Stimulated activated CD4-positive, alpha-beta T cell treated with anti-CD3 and anti-CD28 coated beads, Interleukin-12 subunit alpha, Interleukin-12 subunit beta, amount 100 ng/mL, for 4 hours (primary cell): ENCODE data around the gene PARD3B.

Experiments used
- DNase-seq: peaks from one replicate; pipeline ENCODE4 v3.0.0-alpha.2; 2020

Gene PARD3B

GRCh38 chr2:205499006-205499405 is 953.7 kb downstream of the PARD3B start:
- DNase-seq, result no peak

GRCh38 chr2:205500065-205500464 is 954.8 kb downstream of the PARD3B start:
- no peak for DNase-seq

DNA sequence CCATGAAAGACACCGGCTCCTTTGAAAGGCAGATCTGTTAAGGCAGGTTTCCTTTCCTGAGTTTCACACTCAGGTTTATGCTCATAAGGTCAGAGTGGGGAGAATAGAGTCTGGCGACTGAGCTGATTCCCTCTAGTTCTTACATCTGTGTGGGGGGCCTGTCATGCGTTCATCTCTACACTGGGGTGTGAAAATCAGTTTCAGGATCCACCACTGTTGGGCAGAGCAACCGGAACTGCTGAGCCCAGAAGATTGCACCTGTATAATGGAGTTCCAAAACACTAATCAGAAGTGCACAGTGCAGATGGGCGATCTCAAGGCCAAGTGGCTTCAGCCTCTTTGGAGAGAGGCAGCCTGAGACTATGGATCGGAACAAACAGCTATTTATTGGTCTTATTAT is 955.7 kb downstream of the PARD3B start:
- no peak for DNase-seq

GRCh38 chr2:205501826-205502225 is 956.6 kb downstream of the PARD3B start:
- no peak for DNase-seq

- DNase-seq, result no peak
Measured at GRCh38 chr2:205505371-205505770, 960.1 kb downstream of the PARD3B start.

DNA sequence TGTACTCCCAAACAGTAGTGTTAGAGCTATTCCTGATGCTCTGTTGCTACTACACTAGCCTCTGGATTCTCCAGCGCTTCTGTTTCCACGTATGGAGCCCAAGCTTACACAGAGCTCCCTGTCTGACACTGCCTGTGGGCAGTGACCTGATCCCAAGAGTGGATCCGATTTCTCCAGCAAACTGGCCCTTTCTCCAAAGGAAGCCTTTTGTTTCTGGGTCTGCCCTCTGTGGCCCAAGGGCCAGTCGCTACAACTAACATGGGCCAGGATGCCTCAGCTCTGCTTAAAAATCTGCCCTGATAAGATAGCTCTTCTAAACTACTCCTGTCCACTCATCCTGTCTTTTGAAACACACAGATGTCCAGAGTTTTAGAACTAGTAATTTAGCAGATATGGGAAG is 964.4 kb downstream of the PARD3B start:
- DNase-seq, result no peak

DNA sequence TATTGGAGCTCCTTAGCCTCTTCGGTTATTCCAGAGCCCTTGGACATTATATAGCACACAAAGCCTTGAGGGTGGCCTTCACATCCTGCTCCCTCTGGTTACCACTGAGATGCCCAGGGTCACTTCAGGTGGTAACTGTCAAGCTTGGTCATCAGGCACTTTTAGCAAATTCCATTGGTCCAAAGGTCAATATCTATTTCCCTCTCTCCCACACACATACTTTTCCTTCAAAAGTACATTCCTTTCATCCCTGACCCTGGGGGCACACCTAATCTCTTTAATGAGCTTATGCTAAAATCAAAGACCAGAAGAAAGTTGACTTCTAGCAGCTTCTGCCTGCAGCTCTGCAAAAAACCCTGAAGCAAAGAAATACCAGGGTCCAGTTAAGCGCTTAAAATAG is 965.1 kb downstream of the PARD3B start:
- no peak for DNase-seq

DNA sequence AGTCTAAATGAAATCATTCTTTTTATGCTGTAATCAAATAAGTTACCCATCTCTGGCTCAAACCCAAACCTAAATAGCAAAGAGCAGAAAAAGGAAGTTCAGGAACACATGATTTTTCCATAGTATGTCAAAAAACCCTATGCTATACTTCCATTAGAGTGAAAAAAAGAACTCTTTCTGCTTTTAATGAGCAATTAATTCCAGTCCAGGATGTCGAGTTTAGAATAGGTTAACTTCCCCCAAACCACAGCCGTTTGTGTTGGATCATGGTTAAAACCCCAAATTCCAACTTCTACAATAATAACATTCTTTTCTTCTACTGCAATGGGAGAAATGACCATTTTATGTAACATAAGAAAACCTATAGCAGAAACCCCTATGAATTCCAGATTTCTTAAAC is 965.9 kb downstream of the PARD3B start:
- DNase-seq, result no peak

DNA sequence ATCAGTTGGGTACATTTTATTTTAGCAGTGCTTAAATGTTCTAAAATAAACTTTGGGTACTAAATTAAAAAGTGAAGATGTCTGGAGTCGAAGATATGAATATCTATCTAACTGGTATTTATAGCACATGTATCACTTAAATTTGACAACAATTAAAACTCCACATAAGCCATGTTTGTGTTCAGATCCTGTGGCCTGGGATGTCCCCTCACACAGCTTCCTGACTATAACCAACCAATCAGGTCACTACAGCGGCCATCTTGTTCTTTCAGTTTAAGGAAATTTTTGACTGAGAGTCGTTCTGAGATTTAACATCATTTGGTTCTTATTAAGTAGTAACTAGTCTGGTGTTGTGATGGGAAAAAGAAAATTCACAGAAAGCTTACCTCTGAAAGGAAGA is 966.4 kb downstream of the PARD3B start:
- DNase-seq, result no peak

DNA sequence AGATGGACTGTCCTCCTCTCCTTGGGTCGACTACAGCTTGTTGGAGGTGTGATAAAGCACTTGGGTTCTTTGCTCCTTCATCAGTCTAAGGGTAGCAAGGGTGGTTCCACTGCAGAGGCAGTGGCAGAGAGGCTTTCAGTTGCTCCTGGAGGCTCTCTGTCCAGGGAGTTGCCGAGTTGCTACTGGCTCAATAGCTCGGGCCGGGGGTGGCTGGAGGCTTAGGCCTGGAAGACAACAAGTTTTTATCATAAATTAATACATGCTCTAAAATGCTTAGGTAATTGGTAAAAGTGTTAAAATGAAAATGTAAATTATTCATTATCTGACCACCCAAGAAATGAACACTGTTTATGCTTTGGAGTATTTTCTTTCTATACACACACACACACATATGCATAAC is 975.0 kb downstream of the PARD3B start:
- no peak for DNase-seq

GRCh38 chr2:205524656-205525055 is 979.4 kb downstream of the PARD3B start:
- DNase-seq, result no peak

DNA sequence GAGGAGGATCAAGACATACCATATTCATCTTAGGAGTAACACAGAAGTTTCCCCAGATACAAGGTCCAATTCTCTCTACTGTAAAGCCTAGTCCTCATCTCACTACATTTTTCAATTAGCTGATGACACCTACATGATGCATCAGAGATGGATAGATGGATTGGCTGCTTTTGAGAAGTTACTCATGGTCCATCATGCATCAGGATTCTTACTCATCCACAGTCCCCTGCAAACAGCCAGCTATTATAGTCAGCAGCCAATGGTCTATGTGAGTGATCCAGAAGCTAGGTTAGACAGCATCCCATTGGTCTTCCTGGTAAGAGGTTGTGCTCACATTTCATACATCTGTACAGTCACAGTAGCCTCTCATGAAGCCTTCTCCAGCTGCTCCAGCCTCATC is 982.5 kb downstream of the PARD3B start:
- no peak for DNase-seq

DNA sequence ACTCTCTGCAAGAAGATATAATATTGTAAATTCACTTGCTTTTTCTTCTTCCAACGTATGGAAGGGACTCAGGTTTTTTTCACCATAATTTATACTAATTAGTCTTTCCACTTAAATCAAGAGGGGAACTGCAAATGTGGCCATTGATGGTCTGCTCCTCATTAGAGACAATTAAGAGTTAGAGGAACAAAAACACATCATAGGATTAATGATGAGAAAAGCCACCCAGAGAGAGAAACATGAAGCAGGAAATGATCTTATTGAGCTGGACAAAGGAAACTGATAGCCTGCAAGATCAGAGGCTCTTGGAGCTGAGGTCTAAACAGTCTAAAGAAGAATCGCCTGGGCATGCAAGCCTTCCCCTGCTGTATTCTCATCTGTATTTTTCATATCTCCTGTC is 985.8 kb downstream of the PARD3B start:
- no peak for DNase-seq

GRCh38 chr2:205531489-205532148 is 986.3 kb downstream of the PARD3B start:
- DNase-seq, result no peak

- no peak for DNase-seq
Measured at GRCh38 chr2:205535001-205535400, 989.7 kb downstream of the PARD3B start.

GRCh38 chr2:205539603-205540002 is 994.3 kb downstream of the PARD3B start:
- DNase-seq, result no peak

GRCh38 chr2:205540036-205540435 is 994.8 kb downstream of the PARD3B start:
- DNase-seq, result no peak

GRCh38 chr2:205543262-205543843 is 998.1 kb downstream of the PARD3B start:
- DNase-seq, result no peak

DNA sequence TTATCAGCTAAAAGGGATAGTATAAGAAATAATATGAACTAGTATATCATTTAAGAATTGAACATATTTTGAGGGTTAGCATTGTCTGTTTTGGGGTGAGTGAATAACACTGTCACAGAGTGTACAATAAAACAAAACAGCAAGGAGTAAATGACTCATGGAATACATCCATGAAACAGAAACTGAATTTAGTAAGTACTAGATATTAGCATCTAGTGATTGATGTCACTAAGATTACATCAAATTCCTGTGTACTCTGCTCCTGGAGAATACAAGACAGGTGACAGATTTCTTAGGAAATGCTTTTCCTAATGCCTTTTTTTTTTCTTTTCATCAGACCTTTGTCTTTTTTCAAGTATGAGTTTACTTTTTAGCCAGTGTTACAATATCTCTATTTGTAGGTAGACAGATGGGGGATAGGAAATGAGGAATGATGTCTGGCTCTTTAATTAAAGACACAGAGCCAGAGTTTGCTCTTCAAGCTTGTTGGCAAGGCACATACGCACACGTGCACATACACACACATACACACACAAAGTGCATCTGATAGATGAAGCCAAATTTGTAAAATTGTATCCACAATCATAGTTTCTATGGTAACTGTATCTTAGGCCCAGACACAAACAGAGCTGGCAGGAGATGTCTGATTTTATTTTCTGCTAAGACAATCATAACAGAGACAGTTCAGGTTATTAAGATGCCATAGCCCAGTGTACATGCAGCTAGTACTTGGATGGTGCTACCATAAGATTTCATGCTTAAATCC is 998.8 kb downstream of the PARD3B start:
- DNase-seq, result no peak

DNA sequence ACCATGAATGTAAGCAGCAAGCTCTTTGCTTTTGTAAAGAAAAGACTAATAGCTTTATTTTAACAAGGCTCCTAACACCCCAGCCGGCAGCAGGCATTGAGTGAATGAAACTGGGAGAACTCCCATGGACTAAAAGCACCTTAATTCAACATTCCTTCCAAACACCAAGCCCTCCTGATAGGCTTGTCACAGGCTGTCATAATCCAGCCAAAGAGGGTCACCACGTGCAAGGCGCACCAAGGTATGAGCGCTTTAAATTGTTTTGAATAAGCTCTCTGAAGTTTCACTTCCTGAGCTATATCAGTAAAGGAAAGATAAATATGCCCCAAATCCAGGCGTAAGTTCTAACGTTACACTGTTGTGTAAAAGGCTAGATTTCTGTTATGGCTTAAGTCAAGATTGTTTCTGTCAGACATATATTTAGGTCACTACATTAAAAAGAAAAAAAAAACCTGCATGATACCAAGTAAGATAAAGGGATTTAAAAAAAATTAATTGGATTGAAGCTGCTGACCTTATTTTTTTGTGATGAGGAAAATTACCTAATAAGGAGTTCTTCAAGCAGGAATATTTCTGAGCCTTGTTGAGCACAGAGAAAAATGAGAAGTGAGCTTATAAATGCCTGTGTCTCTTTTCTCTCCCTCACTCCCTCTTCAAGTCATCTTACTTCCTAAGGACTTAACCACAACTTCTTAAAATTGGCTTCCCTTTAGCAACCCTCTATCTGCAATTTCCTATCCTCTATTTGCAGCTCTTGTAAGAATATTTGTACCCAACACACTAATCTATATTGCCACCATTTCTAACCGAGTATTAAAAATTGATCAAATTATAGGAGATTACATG is 1000.9 kb downstream of the PARD3B start:
- DNase-seq, result no peak

- no peak for DNase-seq
Measured at GRCh38 chr2:205555566-205556230, 1010.4 kb downstream of the PARD3B start.

GRCh38 chr2:205556357-205556756 is 1011.1 kb downstream of the PARD3B start:
- DNase-seq, result no peak
